H1 (cell line): Measurements from ENCODE around the gene NAP1L3. TPM values are rescaled to one million over a fixed set of nuclear protein-coding genes. Genes with fewer than 3 reads are reported as not detected.

Experiments
- CTCF ChIA-PET: fragments of 300-600 bp; sonication (Branson Sonifier 250); formaldehyde crosslinking; loops from one replicate; lab custom pipeline; 2021; ENCODE audit not compliant: partially characterized antibody; lab: Charles Lee
- POLR2A ChIA-PET: fragments of 300-600 bp; sonication (Branson Sonifier 250); formaldehyde crosslinking; loops from one replicate; lab custom pipeline; 2021; ENCODE audit warnings: inconsistent platforms; ENCODE audit not compliant: partially characterized antibody; lab: Charles Lee
- DNase-seq, 2 experiments: peaks; one replicate each; pipeline versions ENCODE4 v3.0.0 to v3.0.0-alpha.2; 2010 to 2022; ENCODE audit warnings: low spot score in 2 of 2, low read depth in 1 of 2, mixed read lengths in 1 of 2
- FAIRE-seq: peaks from 2 replicates; lab custom pipeline; 2011; peaks lifted over from hg19 to GRCh38; lab: Jason Lieb, UNC
- H2AFZ ChIP-seq: 2 replicates; pipeline ENCODE4 v1.8.1; 2012; ENCODE audit warnings: low read length, inconsistent platforms
- H2AK5ac ChIP-seq: 2 replicates; pipeline ENCODE4 v1.6.1; 2013; ENCODE audit warnings: low read depth, low read length
- H2BK120ac ChIP-seq: replicated peaks from 2 replicates; pipeline ENCODE3; 2013; ENCODE audit warnings: low read depth, low read length, inconsistent platforms
- H2BK12ac ChIP-seq: 2 replicates; pipeline ENCODE4 v1.6.1; 2013; ENCODE audit warnings: low read depth, low read length
- H2BK15ac ChIP-seq: 2 replicates; pipeline ENCODE4 v1.6.1; 2013; ENCODE audit warnings: low read length
- H2BK20ac ChIP-seq: 2 replicates; pipeline ENCODE4 v1.6.1; 2013; ENCODE audit warnings: low read length
- H2BK5ac ChIP-seq: 2 replicates; pipeline ENCODE4 v1.6.1; 2013; ENCODE audit warnings: low read depth, low read length
- H3K14ac ChIP-seq: 2 replicates; pipeline ENCODE4 v1.6.1; 2013; ENCODE audit warnings: inconsistent platforms; ENCODE audit not compliant: insufficient read length
- H3K18ac ChIP-seq: 2 replicates; pipeline ENCODE4 v1.6.1; 2013; ENCODE audit warnings: low read length; ENCODE audit errors: extremely low read depth
- H3K23ac ChIP-seq: 2 replicates; pipeline ENCODE4 v1.6.1; 2013; ENCODE audit warnings: inconsistent platforms; ENCODE audit not compliant: insufficient read length
- H3K23me2 ChIP-seq: 2 replicates; pipeline ENCODE4 v1.6.1; 2013; ENCODE audit warnings: low read depth, low read length
- H3K27ac ChIP-seq: 2 replicates; pipeline ENCODE4 v1.6.1; 2011; ENCODE audit warnings: low read depth, low read length, inconsistent platforms
- H3K27me3 ChIP-seq, 4 experiments: replicated peaks in 1 of 4; 1 replicate in 1 of 4; 2 replicates in 3 of 4; pipeline versions ENCODE4 v1.6.1 to v1.8.1; 2011 to 2013; ENCODE audit warnings: low read length in 3 of 4, mild to moderate bottlenecking in 3 of 4, inconsistent platforms in 2 of 4, mixed read lengths in 2 of 4, moderate library complexity in 1 of 4; ENCODE audit not compliant: control insufficient read depth in 3 of 4, insufficient read depth in 3 of 4; ENCODE audit errors: extremely low read depth in 1 of 4
- H3K36me3 ChIP-seq, 4 experiments: 2 replicates each; pipeline versions ENCODE4 v1.6.1 to v1.8.1; 2011 to 2013; ENCODE audit warnings: mild to moderate bottlenecking in 4 of 4, low read length in 3 of 4, moderate library complexity in 2 of 4, control low read depth in 1 of 4, inconsistent platforms in 1 of 4; ENCODE audit not compliant: insufficient read depth in 4 of 4, control insufficient read depth in 2 of 4
- H3K4ac ChIP-seq: replicated peaks from 2 replicates; pipeline ENCODE3; 2013; ENCODE audit warnings: low read length, low read depth, mixed read lengths, inconsistent platforms; ENCODE audit not compliant: insufficient read length
- H3K4me1 ChIP-seq, 4 experiments: replicated peaks in 1 of 4; 1 replicate in 1 of 4; 2 replicates in 3 of 4; pipeline versions ENCODE4 v1.6.1 to v1.8.1; 2011 to 2013; ENCODE audit warnings: low read length in 3 of 4, inconsistent platforms in 2 of 4, mixed read lengths in 1 of 4; ENCODE audit not compliant: insufficient read depth in 4 of 4, control insufficient read depth in 3 of 4
- H3K4me2 ChIP-seq, 2 experiments: 2 replicates each; pipeline versions ENCODE4 v1.6.1 to v1.8.1; 2011 to 2013; ENCODE audit warnings: low read depth in 2 of 2, low read length in 2 of 2, control low read depth in 1 of 2, inconsistent platforms in 1 of 2, mild to moderate bottlenecking in 1 of 2; ENCODE audit not compliant: insufficient read depth in 1 of 2
- H3K4me3 ChIP-seq, 4 experiments: fragments of 200-600, 300-600 bp in 1 of 4; sonication (generic), shearing (Covaris generic), sonication (Bioruptor Twin) in 1 of 4; 2 replicates each; pipeline versions ENCODE4 v1.5.1 to v1.8.1; 2011 to 2016; ENCODE audit warnings: low read length in 4 of 4, low read depth in 3 of 4, control low read depth in 2 of 4, inconsistent platforms in 2 of 4, mild to moderate bottlenecking in 2 of 4, mixed read lengths in 1 of 4, moderate library complexity in 1 of 4; ENCODE audit not compliant: insufficient read depth in 2 of 4; ENCODE audit errors: extremely low read depth in 1 of 4
- H3K56ac ChIP-seq: replicated peaks from 2 replicates; pipeline ENCODE3; 2013; ENCODE audit warnings: low read depth, mild to moderate bottlenecking, mixed read lengths, low read length, inconsistent platforms; ENCODE audit not compliant: insufficient read length
- H3K79me1 ChIP-seq: 2 replicates; pipeline ENCODE4 v1.6.1; 2013; ENCODE audit warnings: low read depth, low read length, control low read depth
- H3K79me2 ChIP-seq, 2 experiments: 2 replicates each; pipeline versions ENCODE4 v1.6.1 to v1.8.1; 2012 to 2013; ENCODE audit warnings: low read length in 2 of 2, mild to moderate bottlenecking in 2 of 2, inconsistent platforms in 1 of 2; ENCODE audit not compliant: insufficient read depth in 2 of 2, control insufficient read depth in 1 of 2
- H3K9ac ChIP-seq, 4 experiments: replicated peaks in 1 of 4; 1 replicate in 1 of 4; 2 replicates in 3 of 4; pipeline versions ENCODE4 v1.6.1 to v1.8.1; 2011 to 2013; ENCODE audit warnings: low read depth in 3 of 4, low read length in 3 of 4, control low read depth in 2 of 4, mild to moderate bottlenecking in 2 of 4, moderate library complexity in 2 of 4, inconsistent platforms in 1 of 4; ENCODE audit errors: extremely low read depth in 1 of 4
- H3K9me3 ChIP-seq, 2 experiments: 2 replicates each; pipeline versions ENCODE4 v1.6.1 to v1.8.1; 2012 to 2013; ENCODE audit warnings: mild to moderate bottlenecking in 2 of 2, moderate library complexity in 2 of 2, control low read depth in 1 of 2, inconsistent platforms in 1 of 2, low read depth in 1 of 2, low read length in 1 of 2, mixed read lengths in 1 of 2; ENCODE audit not compliant: insufficient read depth in 2 of 2
- H4K20me1 ChIP-seq, 2 experiments: replicated peaks in 1 of 2; 2 replicates each; pipeline versions ENCODE3 to v1.8.1; 2011 to 2013; ENCODE audit warnings: inconsistent platforms in 2 of 2, low read length in 2 of 2, mild to moderate bottlenecking in 1 of 2; ENCODE audit not compliant: insufficient read depth in 2 of 2, control insufficient read depth in 1 of 2
- H4K5ac ChIP-seq: 2 replicates; pipeline ENCODE4 v1.6.1; 2013; ENCODE audit warnings: low read length, low read depth, mixed read lengths, inconsistent platforms; ENCODE audit not compliant: insufficient read length
- H4K8ac ChIP-seq: 2 replicates; pipeline ENCODE4 v1.8.0; 2013; ENCODE audit warnings: mild to moderate bottlenecking, moderate library complexity, low read length, inconsistent platforms; ENCODE audit not compliant: insufficient read depth; ENCODE audit errors: extremely low read depth
- H4K91ac ChIP-seq: replicated peaks from 2 replicates; pipeline ENCODE3; 2013; ENCODE audit warnings: low read length, mixed read lengths, inconsistent platforms; ENCODE audit not compliant: insufficient read length
- BACH1 ChIP-seq: IDR thresholded peaks from 2 replicates; pipeline ENCODE4 v1.6.1; 2012; ENCODE audit warnings: low read length, improper control_type of control experiment
- CBX5 ChIP-seq: fragments of 300-800, 300-1000 bp; sonication (generic); IDR thresholded peaks from 2 replicates; pipeline ENCODE4 v1.7.1; 2016; ENCODE audit warnings: antibody characterized with exemption, low read length, low read depth
- CHD1 ChIP-seq: IDR thresholded peaks from 2 replicates; pipeline ENCODE4 v1.6.1; 2012; ENCODE audit warnings: low read depth, low read length, improper control_type of control experiment
- GTF2F1 ChIP-seq: IDR thresholded peaks from 2 replicates; pipeline ENCODE4 v1.6.1; 2012; ENCODE audit warnings: low read depth, low read length, improper control_type of control experiment, borderline replicate concordance
- JUN ChIP-seq: IDR thresholded peaks from 2 replicates; pipeline ENCODE4 v1.6.1; 2011; ENCODE audit warnings: low read depth, mild to moderate bottlenecking, improper control_type of control experiment, low read length
- NRF1 ChIP-seq: IDR thresholded peaks from 2 replicates; pipeline ENCODE4 v1.6.1; 2011; ENCODE audit warnings: mild to moderate bottlenecking, low read depth, low read length, improper control_type of control experiment
- SIN3A ChIP-seq, 2 experiments: IDR thresholded peaks in 1 of 2; conservative IDR thresholded peaks in 1 of 2; 2 replicates each; pipeline ENCODE4 v1.6.1; 2011 to 2012; ENCODE audit warnings: low read length in 2 of 2, improper control_type of control experiment in 1 of 2, low read depth in 1 of 2, mild to moderate bottlenecking in 1 of 2
- SP2 ChIP-seq: IDR thresholded peaks from 2 replicates; pipeline ENCODE4 v1.6.1; 2012; ENCODE audit warnings: mild to moderate bottlenecking, low read length, inconsistent platforms
- ZNF274 ChIP-seq: IDR thresholded peaks from 2 replicates; pipeline ENCODE4 v1.7.0; 2012; ENCODE audit warnings: low read length, borderline replicate concordance; ENCODE audit errors: extremely low read depth
- WGBS, 2 experiments: shearing (Covaris generic) in 1 of 2; methylation state at CpG; one replicate each; pipeline versions ENCODE4 v1.1.6 to v1.1.7; 2013 to 2015; ENCODE audit warnings: low lambda C conversion rate in 2 of 2, mixed read lengths in 2 of 2, inconsistent platforms in 1 of 2, low coverage in 1 of 2, missing lambda C conversion rate in 1 of 2; ENCODE audit not compliant: insufficient replicate concordance in 2 of 2, insufficient coverage in 1 of 2, insufficient read length in 1 of 2; ENCODE audit errors: extremely low coverage in 1 of 2, missing lambda C conversion rate in 1 of 2; 5-methylcytosine and 5-hydroxymethylcytosine counted together
- long read RNA-seq, 2 experiments: library from RNA in 1 of 2; library from capped mRNA in 1 of 2; stranded (forward); transcript quantifications; one replicate each; pipeline ENCODE4 v2.0.0, GENCODE V29; 2021; ENCODE audit warnings: inconsistent platforms in 1 of 2
- polyA minus RNA-seq, 3 experiments: library from RNA; depleted of rRNA, polyadenylated mRNA; stranded (reverse); fragments of >200 nt; gene quantifications; 1 replicate in 2 of 3; 2 replicates in 1 of 3; pipeline ENCODE4 v1.2.3, GENCODE V29; 2011
- polyA plus RNA-seq, 7 experiments: library from polyadenylated mRNA; depleted of rRNA in 3 of 7; stranded (reverse) in 5 of 7; unstranded in 2 of 7; fragments of >200 nt in 5 of 7; fragments of 200-250 nt in 2 of 7; gene quantifications; 1 replicate in 5 of 7; 2 replicates in 1 of 7; 4 replicates in 1 of 7; pipeline versions ENCODE4 v1.2.1 to v1.2.3, GENCODE V29; 2011 to 2013; ENCODE audit warnings: missing spikeins in 2 of 7, mixed read lengths in 2 of 7
- total RNA-seq: library from RNA; stranded (reverse); fragmentation: NEBNext Ultra II Directional; extraction: Animal tissue kit (Norgen Biotek cat#: 25700); gene quantifications from 2 replicates; pipeline ENCODE4 v1.2.1, GENCODE V29; 2021

NAP1L3 gene
- 55.2 and 58.8 TPM in 2 replicates for total RNA-seq
- 12.2 and 17.3 TPM in 2 replicates for polyA plus RNA-seq (2011; rRNA removed)
- polyA plus RNA-seq (2011; cell fraction: cytosol; rRNA removed), result 24.4 TPM
- 7.7 TPM for polyA plus RNA-seq (2011; cell fraction: nucleus; rRNA removed)
- polyA plus RNA-seq (2012, experiment 1 of 2), result 21.1 to 39.9 TPM (median 24.1 TPM) in 4 replicates
- 4.4 TPM for polyA plus RNA-seq (2012, experiment 2 of 2)
- 25.8 TPM for polyA plus RNA-seq (2013, experiment 1 of 2)
- 23.5 TPM for polyA plus RNA-seq (2013, experiment 2 of 2)
- polyA minus RNA-seq (2011; rRNA and poly(A)+ RNA removed), result 5.7 and 8.6 TPM in 2 replicates
- 16.3 TPM for polyA minus RNA-seq (2011; cell fraction: cytosol; rRNA and poly(A)+ RNA removed)
- polyA minus RNA-seq (2011; cell fraction: nucleus; rRNA and poly(A)+ RNA removed), result 10.0 TPM
- long read RNA-seq, experiment 1, transcript NAP1L3-201 (1 exons, 2,639 nt), result major isoform, 58 of 58 reads
- long read RNA-seq, experiment 1, partial matches to known transcripts, result 0 of 58 reads
- long read RNA-seq, experiment 1, other reads (novel, unspliced or antisense), result 0 of 58 reads
- long read RNA-seq, experiment 2, transcript NAP1L3-201 (1 exons, 2,639 nt), result major isoform, 7 of 7 reads
- long read RNA-seq, experiment 2, partial matches to known transcripts, result 0 of 7 reads
- long read RNA-seq, experiment 2, other reads (novel, unspliced or antisense), result 0 of 7 reads

GRCh38 chrX:93673056-93673868 lies at the start of gene NAP1L3:
Gene NAP1L3, minus strand, starts transcription at chrX:93673578. Its CDS starts 274 bp downstream, at chrX:93673304.
- no peak within 1 kb of the TSS for H2BK20ac ChIP-seq
- H3K4me3 ChIP-seq, result peak within 1 kb of the TSS; percentile 72 to 95 (median 79)
- FAIRE-seq, result peak; percentile 88
- POLR2A ChIA-PET, result interaction anchor here (1.4 kb wide), 1 partner anchor 16 kb away, joined by 3 read pairs; no protein-coding TSS in a partner anchor
- 1% methylated on average over 15 of the region's 51 CpGs; no CpG with 5 or more reads in 1 of the 2 experiments for WGBS, 2 experiments
- no peaks in the 10 kb centered on the region for H3K36me3 ChIP-seq
- H4K8ac ChIP-seq, result peak within 1 kb of the TSS; percentile 68; the same call in 1 of the 2 replicates
- H4K5ac ChIP-seq, result no peak within 1 kb of the TSS
- H4K91ac ChIP-seq, result no peak within 1 kb of the TSS
- peak within 1 kb of the TSS; percentile 69 to 88 for H3K4me2 ChIP-seq
- no peak within 1 kb of the TSS for H3K56ac ChIP-seq
- H2BK5ac ChIP-seq, result no peak within 1 kb of the TSS
- no peaks in the 10 kb centered on the region for H3K79me1 ChIP-seq
- H3K14ac ChIP-seq, result no peak within 1 kb of the TSS
- no peak within 1 kb of the TSS for H2BK120ac ChIP-seq
- H3K9ac ChIP-seq, result peak within 1 kb of the TSS; percentile 60 to 79 (median 72)
- no peaks in the 10 kb centered on the region for H3K23me2 ChIP-seq
- H4K20me1 ChIP-seq, result no peaks in the 10 kb centered on the region
- no peak within 1 kb of the TSS for H3K4ac ChIP-seq
- H3K23ac ChIP-seq, result no peak within 1 kb of the TSS
- peaks cover 0 to 3% (median 0%) of the 10 kb centered on the region in 4 experiments; a peak in 3 of 7 replicates for H3K4me1 ChIP-seq
- H3K27me3 ChIP-seq, result no peaks in the 10 kb centered on the region
- H3K9me3 ChIP-seq, result no peaks in the 10 kb centered on the region
- peak within 1 kb of the TSS; percentile 90; the same call in 1 of the 2 replicates for H2AFZ ChIP-seq
- H2BK15ac ChIP-seq, result no peak within 1 kb of the TSS
- no peak within 1 kb of the TSS for H2AK5ac ChIP-seq
- CTCF ChIA-PET, result interaction anchor here (0.9 kb wide), 1 partner anchor 12 kb away, joined by 3 read pairs; no protein-coding TSS in a partner anchor
- H3K27ac ChIP-seq, result no peak within 1 kb of the TSS
- no peak within 1 kb of the TSS for H2BK12ac ChIP-seq
- no peak within 1 kb of the TSS for H3K18ac ChIP-seq
- peak; percentile 44 to 63 for DNase-seq
- H3K79me2 ChIP-seq, result peaks cover 0 to 18% of the 10 kb centered on the region in 2 experiments; a peak in 2 of 4 replicates
- TF ChIP-seq CHD1 (no peak), SIN3A (conservative IDR thresholded peaks at IDR 0.05 in 1 of 2, IDR thresholded peaks at IDR 0.05 in 1 of 2; ENCODE audit: low read depth in 1 of 2, low read length in 2 of 2) (peak; percentile 32 to 47; a peak in 1 of 4 replicates), JUN (no peak), SP2 (no peak; the same call in 1 of the 2 replicates), ZNF274 (no peak), CBX5 (no peak), GTF2F1 (no peak), NRF1 (no peak), BACH1 (no peak)
